H1 (cell line): ENCODE measurements around the gene WFDC12. TPM values are rescaled to one million over a fixed set of nuclear protein-coding genes. Genes with fewer than 3 reads are reported as not detected.

Source experiments
- ASH2L ChIP-seq: fragments of 200-600, 300-600 bp; sonication (generic); IDR thresholded peaks from one replicate; pipeline ENCODE4 v1.7.1; 2017; ENCODE audit warnings: low read length
- BRCA1 ChIP-seq: IDR thresholded peaks from 2 replicates; pipeline ENCODE4 v1.6.1; 2012; ENCODE audit warnings: low read depth, low read length, improper control_type of control experiment
- EZH2 ChIP-seq: fragments of 200-600 bp; sonication (generic); IDR thresholded peaks from 2 replicates; pipeline ENCODE4 v1.7.1; 2012; ENCODE audit warnings: low read depth, mild to moderate bottlenecking, moderate library complexity, low read length, inconsistent platforms; ENCODE audit not compliant: severe bottlenecking
- KDM4A ChIP-seq: IDR thresholded peaks from one replicate; pipeline ENCODE4 v1.7.1; 2012; ENCODE audit warnings: low read depth, mild to moderate bottlenecking, moderate library complexity, low read length, inconsistent platforms; ENCODE audit not compliant: severe bottlenecking
- NANOG ChIP-seq: IDR thresholded peaks from 2 replicates; pipeline ENCODE4 v1.6.1; 2011; ENCODE audit warnings: low read length, low read depth, mild to moderate bottlenecking, inconsistent platforms; ENCODE audit not compliant: insufficient read depth, poor library complexity, severe bottlenecking
- RAD21 ChIP-seq, 2 experiments: IDR thresholded peaks in 1 of 2; conservative IDR thresholded peaks in 1 of 2; 2 replicates each; pipeline ENCODE4 v1.6.1; 2011; ENCODE audit warnings: low read depth in 2 of 2, low read length in 2 of 2, improper control_type of control experiment in 1 of 2, inconsistent platforms in 1 of 2, mild to moderate bottlenecking in 1 of 2, moderate library complexity in 1 of 2
- RXRA ChIP-seq: IDR thresholded peaks from 2 replicates; pipeline ENCODE4 v1.6.1; 2011; ENCODE audit warnings: low read depth, mild to moderate bottlenecking, low read length, moderate library complexity; ENCODE audit not compliant: insufficient read depth
- SIN3A ChIP-seq, 2 experiments: IDR thresholded peaks in 1 of 2; conservative IDR thresholded peaks in 1 of 2; 2 replicates each; pipeline ENCODE4 v1.6.1; 2011 to 2012; ENCODE audit warnings: low read length in 2 of 2, improper control_type of control experiment in 1 of 2, low read depth in 1 of 2, mild to moderate bottlenecking in 1 of 2
- polyA plus RNA-seq, 7 experiments: library from polyadenylated mRNA; depleted of rRNA in 3 of 7; stranded (reverse) in 5 of 7; unstranded in 2 of 7; fragments of >200 nt in 5 of 7; fragments of 200-250 nt in 2 of 7; gene quantifications; 1 replicate in 5 of 7; 2 replicates in 1 of 7; 4 replicates in 1 of 7; pipeline versions ENCODE4 v1.2.1 to v1.2.3, GENCODE V29; 2011 to 2013; ENCODE audit warnings: missing spikeins in 2 of 7, mixed read lengths in 2 of 7
- total RNA-seq: library from RNA; stranded (reverse); fragmentation: NEBNext Ultra II Directional; extraction: Animal tissue kit (Norgen Biotek cat#: 25700); gene quantifications from 2 replicates; pipeline ENCODE4 v1.2.1, GENCODE V29; 2021
- TF ChIP-seq, protein P1 (sequence below): fragments of 300-600 bp; sonication (generic); IDR thresholded peaks from 2 replicates; pipeline ENCODE4 v1.7.1; 2012; ENCODE audit warnings: low read length, moderate library complexity, mild to moderate bottlenecking, inconsistent platforms; ENCODE audit not compliant: insufficient replicate concordance
- TF ChIP-seq, protein P2 (sequence below): IDR thresholded peaks from 2 replicates; pipeline ENCODE4 v1.6.1; 2012; ENCODE audit warnings: inconsistent platforms

Gene WFDC12
- total and polyA plus RNA-seq, 2 of the 8 experiments (the other 6 are each of a cell fraction or from before 2014, with no cell fraction given), result not detected

DNA sequence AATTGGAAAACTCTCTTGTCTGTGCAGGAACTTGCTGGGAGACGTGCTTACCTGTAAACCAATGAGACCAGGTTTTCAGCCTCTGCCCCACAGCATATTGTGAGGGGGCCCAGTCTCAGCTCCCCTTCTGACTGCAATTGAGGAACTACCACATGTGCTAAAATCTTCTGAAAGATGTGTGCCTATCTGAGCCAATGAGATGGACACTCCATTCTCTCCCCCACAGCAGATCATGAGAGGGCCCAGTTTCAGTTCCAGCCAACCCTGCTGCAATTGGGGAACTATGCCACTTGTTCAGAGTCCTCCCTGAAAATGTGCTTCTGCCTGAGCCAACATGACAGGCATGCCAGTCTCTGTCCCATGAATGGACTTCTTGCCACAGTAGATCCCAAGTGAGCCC is 29.5 kb upstream of the WFDC12 start (continued):
- TF ChIP-seq, protein P1, sequence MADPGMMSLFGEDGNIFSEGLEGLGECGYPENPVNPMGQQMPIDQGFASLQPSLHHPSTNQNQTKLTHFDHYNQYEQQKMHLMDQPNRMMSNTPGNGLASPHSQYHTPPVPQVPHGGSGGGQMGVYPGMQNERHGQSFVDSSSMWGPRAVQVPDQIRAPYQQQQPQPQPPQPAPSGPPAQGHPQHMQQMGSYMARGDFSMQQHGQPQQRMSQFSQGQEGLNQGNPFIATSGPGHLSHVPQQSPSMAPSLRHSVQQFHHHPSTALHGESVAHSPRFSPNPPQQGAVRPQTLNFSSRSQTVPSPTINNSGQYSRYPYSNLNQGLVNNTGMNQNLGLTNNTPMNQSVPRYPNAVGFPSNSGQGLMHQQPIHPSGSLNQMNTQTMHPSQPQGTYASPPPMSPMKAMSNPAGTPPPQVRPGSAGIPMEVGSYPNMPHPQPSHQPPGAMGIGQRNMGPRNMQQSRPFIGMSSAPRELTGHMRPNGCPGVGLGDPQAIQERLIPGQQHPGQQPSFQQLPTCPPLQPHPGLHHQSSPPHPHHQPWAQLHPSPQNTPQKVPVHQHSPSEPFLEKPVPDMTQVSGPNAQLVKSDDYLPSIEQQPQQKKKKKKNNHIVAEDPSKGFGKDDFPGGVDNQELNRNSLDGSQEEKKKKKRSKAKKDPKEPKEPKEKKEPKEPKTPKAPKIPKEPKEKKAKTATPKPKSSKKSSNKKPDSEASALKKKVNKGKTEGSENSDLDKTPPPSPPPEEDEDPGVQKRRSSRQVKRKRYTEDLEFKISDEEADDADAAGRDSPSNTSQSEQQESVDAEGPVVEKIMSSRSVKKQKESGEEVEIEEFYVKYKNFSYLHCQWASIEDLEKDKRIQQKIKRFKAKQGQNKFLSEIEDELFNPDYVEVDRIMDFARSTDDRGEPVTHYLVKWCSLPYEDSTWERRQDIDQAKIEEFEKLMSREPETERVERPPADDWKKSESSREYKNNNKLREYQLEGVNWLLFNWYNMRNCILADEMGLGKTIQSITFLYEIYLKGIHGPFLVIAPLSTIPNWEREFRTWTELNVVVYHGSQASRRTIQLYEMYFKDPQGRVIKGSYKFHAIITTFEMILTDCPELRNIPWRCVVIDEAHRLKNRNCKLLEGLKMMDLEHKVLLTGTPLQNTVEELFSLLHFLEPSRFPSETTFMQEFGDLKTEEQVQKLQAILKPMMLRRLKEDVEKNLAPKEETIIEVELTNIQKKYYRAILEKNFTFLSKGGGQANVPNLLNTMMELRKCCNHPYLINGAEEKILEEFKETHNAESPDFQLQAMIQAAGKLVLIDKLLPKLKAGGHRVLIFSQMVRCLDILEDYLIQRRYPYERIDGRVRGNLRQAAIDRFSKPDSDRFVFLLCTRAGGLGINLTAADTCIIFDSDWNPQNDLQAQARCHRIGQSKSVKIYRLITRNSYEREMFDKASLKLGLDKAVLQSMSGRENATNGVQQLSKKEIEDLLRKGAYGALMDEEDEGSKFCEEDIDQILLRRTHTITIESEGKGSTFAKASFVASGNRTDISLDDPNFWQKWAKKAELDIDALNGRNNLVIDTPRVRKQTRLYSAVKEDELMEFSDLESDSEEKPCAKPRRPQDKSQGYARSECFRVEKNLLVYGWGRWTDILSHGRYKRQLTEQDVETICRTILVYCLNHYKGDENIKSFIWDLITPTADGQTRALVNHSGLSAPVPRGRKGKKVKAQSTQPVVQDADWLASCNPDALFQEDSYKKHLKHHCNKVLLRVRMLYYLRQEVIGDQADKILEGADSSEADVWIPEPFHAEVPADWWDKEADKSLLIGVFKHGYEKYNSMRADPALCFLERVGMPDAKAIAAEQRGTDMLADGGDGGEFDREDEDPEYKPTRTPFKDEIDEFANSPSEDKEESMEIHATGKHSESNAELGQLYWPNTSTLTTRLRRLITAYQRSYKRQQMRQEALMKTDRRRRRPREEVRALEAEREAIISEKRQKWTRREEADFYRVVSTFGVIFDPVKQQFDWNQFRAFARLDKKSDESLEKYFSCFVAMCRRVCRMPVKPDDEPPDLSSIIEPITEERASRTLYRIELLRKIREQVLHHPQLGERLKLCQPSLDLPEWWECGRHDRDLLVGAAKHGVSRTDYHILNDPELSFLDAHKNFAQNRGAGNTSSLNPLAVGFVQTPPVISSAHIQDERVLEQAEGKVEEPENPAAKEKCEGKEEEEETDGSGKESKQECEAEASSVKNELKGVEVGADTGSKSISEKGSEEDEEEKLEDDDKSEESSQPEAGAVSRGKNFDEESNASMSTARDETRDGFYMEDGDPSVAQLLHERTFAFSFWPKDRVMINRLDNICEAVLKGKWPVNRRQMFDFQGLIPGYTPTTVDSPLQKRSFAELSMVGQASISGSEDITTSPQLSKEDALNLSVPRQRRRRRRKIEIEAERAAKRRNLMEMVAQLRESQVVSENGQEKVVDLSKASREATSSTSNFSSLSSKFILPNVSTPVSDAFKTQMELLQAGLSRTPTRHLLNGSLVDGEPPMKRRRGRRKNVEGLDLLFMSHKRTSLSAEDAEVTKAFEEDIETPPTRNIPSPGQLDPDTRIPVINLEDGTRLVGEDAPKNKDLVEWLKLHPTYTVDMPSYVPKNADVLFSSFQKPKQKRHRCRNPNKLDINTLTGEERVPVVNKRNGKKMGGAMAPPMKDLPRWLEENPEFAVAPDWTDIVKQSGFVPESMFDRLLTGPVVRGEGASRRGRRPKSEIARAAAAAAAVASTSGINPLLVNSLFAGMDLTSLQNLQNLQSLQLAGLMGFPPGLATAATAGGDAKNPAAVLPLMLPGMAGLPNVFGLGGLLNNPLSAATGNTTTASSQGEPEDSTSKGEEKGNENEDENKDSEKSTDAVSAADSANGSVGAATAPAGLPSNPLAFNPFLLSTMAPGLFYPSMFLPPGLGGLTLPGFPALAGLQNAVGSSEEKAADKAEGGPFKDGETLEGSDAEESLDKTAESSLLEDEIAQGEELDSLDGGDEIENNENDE, result no peak
- TF ChIP-seq ASH2L (no peak), SIN3A (conservative IDR thresholded peaks at IDR 0.05 in 1 of 2, IDR thresholded peaks at IDR 0.05 in 1 of 2; ENCODE audit: low read depth in 1 of 2, low read length in 2 of 2) (no peak), RXRA (no peak), EZH2 (no peak), BRCA1 (no peak), NANOG (no peak), KDM4A (no peak), RAD21 (IDR thresholded peaks at IDR 0.05 in 1 of 2, conservative IDR thresholded peaks at IDR 0.05 in 1 of 2; ENCODE audit: low read depth in 2 of 2, low read length in 2 of 2) (no peak)
- TF ChIP-seq, protein P2, sequence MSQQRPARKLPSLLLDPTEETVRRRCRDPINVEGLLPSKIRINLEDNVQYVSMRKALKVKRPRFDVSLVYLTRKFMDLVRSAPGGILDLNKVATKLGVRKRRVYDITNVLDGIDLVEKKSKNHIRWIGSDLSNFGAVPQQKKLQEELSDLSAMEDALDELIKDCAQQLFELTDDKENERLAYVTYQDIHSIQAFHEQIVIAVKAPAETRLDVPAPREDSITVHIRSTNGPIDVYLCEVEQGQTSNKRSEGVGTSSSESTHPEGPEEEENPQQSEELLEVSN, result no peak
